OCI-LY7 (cell line): ENCODE measurements around the gene OLA1. TPM values are rescaled to one million over a fixed set of nuclear protein-coding genes. Genes with fewer than 3 reads are reported as not detected.

Experiments used
- BruUV-seq: library from RNA; stranded (reverse); fragments of 400-500 nt; replicated peaks from 2 replicates; lab custom pipeline; 2021; lab: Mats Ljungman, UMichigan
- CTCF ChIA-PET: fragments of 300-600 bp; sonication (Branson Sonifier 250); formaldehyde crosslinking; loops from one replicate; lab custom pipeline; 2022; ENCODE audit warnings: antibody characterized with exemption; ENCODE audit not compliant: unreplicated experiment; lab: Charles Lee
- POLR2A ChIA-PET: fragments of 300-600 bp; sonication (Branson Sonifier 250); formaldehyde crosslinking; loops from one replicate; lab custom pipeline; 2022; ENCODE audit warnings: antibody characterized with exemption; lab: Charles Lee
- DNase-seq: peaks from one replicate; pipeline ENCODE4 v3.0.0-alpha.2; 2015; ENCODE audit warnings: low spot score
- H2AFZ ChIP-seq: fragments of 200-600 bp; sonication (generic), shearing (Covaris generic); 2 replicates; pipeline ENCODE4 v1.6.1; 2014; ENCODE audit warnings: mild to moderate bottlenecking, antibody characterized with exemption, low read length, moderate library complexity
- H3K27ac ChIP-seq: fragments of 200-600 bp; sonication (generic); 2 replicates; pipeline ENCODE4 v1.5.1; 2014; ENCODE audit warnings: mixed run types, low read depth, mild to moderate bottlenecking, moderate library complexity, low read length, inconsistent platforms; ENCODE audit not compliant: poor library complexity, severe bottlenecking
- H3K36me3 ChIP-seq: fragments of 200-600 bp; sonication (generic); 2 replicates; pipeline ENCODE4 v1.6.1; 2014; ENCODE audit warnings: mild to moderate bottlenecking, antibody characterized with exemption, low read length, moderate library complexity, mixed read lengths; ENCODE audit not compliant: insufficient read depth
- H3K4me1 ChIP-seq: fragments of 200-600 bp; sonication (generic); 2 replicates; pipeline ENCODE4 v1.5.1; 2014; ENCODE audit warnings: mild to moderate bottlenecking, low read length; ENCODE audit not compliant: insufficient read depth, poor library complexity, severe bottlenecking
- H3K4me2 ChIP-seq: fragments of 200-600 bp; sonication (generic); 2 replicates; pipeline ENCODE4 v1.6.1; 2014; ENCODE audit warnings: mild to moderate bottlenecking, low read length
- H3K4me3 ChIP-seq: fragments of 200-600 bp; sonication (generic); 2 replicates; pipeline ENCODE4 v1.5.1; 2014; ENCODE audit warnings: mild to moderate bottlenecking, low read depth, low read length; ENCODE audit not compliant: poor library complexity, severe bottlenecking
- H3K79me2 ChIP-seq: fragments of 200-600 bp; sonication (generic); 2 replicates; pipeline ENCODE4 v1.6.1; 2016; ENCODE audit warnings: low read depth, mild to moderate bottlenecking, low read length, moderate library complexity, mixed read lengths; ENCODE audit not compliant: insufficient read depth
- H3K9me2 ChIP-seq: fragments of 200-600 bp; sonication (generic); 2 replicates; pipeline ENCODE4 v1.6.1; 2016; ENCODE audit warnings: mild to moderate bottlenecking, low read length, mixed read lengths; ENCODE audit not compliant: insufficient read depth
- H3K9me3 ChIP-seq: fragments of 200-600 bp; sonication (generic); 2 replicates; pipeline ENCODE4 v1.6.1; 2014; ENCODE audit warnings: mild to moderate bottlenecking, mixed run types, low read length, mixed read lengths
- H4K20me1 ChIP-seq: fragments of 200-600 bp; sonication (generic); 2 replicates; pipeline ENCODE4 v1.6.1; 2014; ENCODE audit warnings: mild to moderate bottlenecking, antibody characterized with exemption, low read length, moderate library complexity, mixed read lengths; ENCODE audit not compliant: insufficient read depth
- CTCF ChIP-seq: fragments of 200-600 bp; sonication (generic); conservative IDR thresholded peaks from 2 replicates; pipeline ENCODE4 v1.5.1; 2014; ENCODE audit warnings: mild to moderate bottlenecking, antibody characterized with exemption, low read length, moderate library complexity, mixed read lengths
- EZH2phosphoT487 ChIP-seq: fragments of 200-600 bp; sonication (generic); IDR thresholded peaks from 2 replicates; pipeline ENCODE4 v1.6.1; 2018; ENCODE audit warnings: low read depth, borderline replicate concordance, mild to moderate bottlenecking, mixed run types, antibody characterized with exemption, low read length, moderate library complexity, mixed read lengths
- intact Hi-C: fragments of 100-400 bp; cut with micrococcal nuclease; formaldehyde crosslinking; loops from one replicate; pipeline ENCODE4 v1.10.0; 2022; ENCODE audit not compliant: unreplicated experiment
- total RNA-seq, 2 experiments: library from RNA; depleted of rRNA in 1 of 2; stranded (reverse); fragments of >200 nt in 1 of 2; shearing (Covaris generic) in 1 of 2; gene quantifications; 2 replicates each; pipeline ENCODE4 v1.2.3, GENCODE V29; 2014 to 2022

The OLA1 gene
- total RNA-seq, 2 experiments from 2014 or later, result 66.0 to 116 TPM

- H4K20me1 ChIP-seq, result no peaks in the 10 kb centered on the region
- DNase-seq, result no peak
- H3K27ac ChIP-seq, result no peak overlapping the region
- ChIA-PET POLR2A (no interaction called here), CTCF (no interaction called here)
- H3K36me3 ChIP-seq, result peaks cover 7% of the 10 kb centered on the region; the same call in 1 of the 2 replicates
- no peaks in the 10 kb centered on the region for H3K79me2 ChIP-seq
- no TSS peak for BruUV-seq
- TF ChIP-seq CTCF (no peak), EZH2phosphoT487 (no peak)
- H3K9me2 ChIP-seq, result no peaks in the 10 kb centered on the region
- H2AFZ ChIP-seq, result no peak overlapping the region
- no peaks in the 10 kb centered on the region for H3K9me3 ChIP-seq
- H3K4me3 ChIP-seq, result no peak overlapping the region
- intact Hi-C loops, result no loop called here
- no peaks in the 10 kb centered on the region for H3K4me1 ChIP-seq
- H3K4me2 ChIP-seq, result no peak overlapping the region
Observed at GRCh38 chr2:174094542-174094941, 153.8 kb downstream of the OLA1 start.

- BruUV-seq, result no TSS peak
- H3K4me3 ChIP-seq, result no peak overlapping the region
- H3K9me3 ChIP-seq, result no peaks in the 10 kb centered on the region
- no peak overlapping the region for H3K4me2 ChIP-seq
- H3K27ac ChIP-seq, result no peak overlapping the region
- H3K4me1 ChIP-seq, result no peaks in the 10 kb centered on the region
- no peak for DNase-seq
- intact Hi-C loops, result no loop called here
- CTCF ChIA-PET, result no interaction called here
- no peak for TF ChIP-seq EZH2phosphoT487
- TF ChIP-seq CTCF, result no peak
- H3K36me3 ChIP-seq, result peaks cover 6% of the 10 kb centered on the region; the same call in 1 of the 2 replicates
- POLR2A ChIA-PET, result interaction anchor here (1.2 kb wide), 1 partner anchor 326 kb away, joined by 3 read pairs; no protein-coding TSS in a partner anchor
- no peaks in the 10 kb centered on the region for H3K79me2 ChIP-seq
- no peak overlapping the region for H2AFZ ChIP-seq
- no peaks in the 10 kb centered on the region for H4K20me1 ChIP-seq
- H3K9me2 ChIP-seq, result no peaks in the 10 kb centered on the region
Observed at GRCh38 chr2:174090476-174090875, 157.9 kb downstream of the OLA1 start.

- intact Hi-C loops, result no loop called here
- no peaks in the 10 kb centered on the region for H3K9me2 ChIP-seq
- no peak overlapping the region for H3K4me3 ChIP-seq
- H3K27ac ChIP-seq, result no peak overlapping the region
- no peaks in the 10 kb centered on the region for H3K36me3 ChIP-seq
- POLR2A ChIA-PET, result interaction anchor here (0.5 to 0.7 kb wide), 3 partner anchors 47 to 406 kb away, joined by 3 to 4 read pairs (median 3); no protein-coding TSS in a partner anchor
- H3K9me3 ChIP-seq, result no peaks in the 10 kb centered on the region
- H3K79me2 ChIP-seq, result no peaks in the 10 kb centered on the region
- no TSS peak for BruUV-seq
- CTCF ChIA-PET, result no interaction called here
- TF ChIP-seq EZH2phosphoT487, result no peak
- TF ChIP-seq CTCF, result no peak
- H4K20me1 ChIP-seq, result no peaks in the 10 kb centered on the region
- no peaks in the 10 kb centered on the region for H3K4me1 ChIP-seq
- no peak overlapping the region for H3K4me2 ChIP-seq
- DNase-seq, result no peak
- no peak overlapping the region for H2AFZ ChIP-seq
Observed at GRCh38 chr2:174088706-174089460, 159.4 kb downstream of the OLA1 start.
